SK-N-MC (cell line): Measurements from ENCODE around the gene BPI.

ENCODE experiments used
- EZH2 ChIP-seq: fragments of 200-600 bp; sonication (generic); IDR thresholded peaks from one replicate; pipeline ENCODE4 v1.6.1; 2017; ENCODE audit warnings: antibody characterized with exemption
- FOXP2 ChIP-seq: optimal IDR thresholded peaks from 2 replicates; pipeline ENCODE3; 2011; ENCODE audit warnings: mild to moderate bottlenecking, moderate library complexity; ENCODE audit not compliant: insufficient read depth; ENCODE audit errors: extremely low read length, control extremely low read depth
- POLR2AphosphoS5 ChIP-seq: IDR thresholded peaks from 2 replicates; pipeline ENCODE4 v1.6.1; 2012; ENCODE audit warnings: mild to moderate bottlenecking, low read depth, low read length, borderline replicate concordance

DNA sequence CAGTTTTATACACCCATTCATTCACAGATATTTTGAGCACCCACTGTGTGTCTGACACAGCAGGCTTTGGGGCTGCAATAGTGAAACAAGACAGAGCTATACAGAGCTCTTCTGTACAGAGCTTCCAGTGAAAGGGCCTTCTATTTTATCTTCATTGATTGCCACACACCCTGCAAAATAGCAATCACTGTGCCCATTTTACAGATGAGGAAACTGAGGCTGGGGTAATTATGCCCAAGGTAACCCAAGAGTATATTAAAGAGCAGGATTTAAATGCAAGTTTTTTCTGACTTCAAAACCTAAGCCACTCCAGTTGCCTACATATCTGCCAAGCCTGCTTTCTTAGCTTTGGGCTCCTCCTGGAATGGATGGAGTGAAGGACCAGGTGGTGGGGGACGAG, 4.5 kb downstream of the BPI start:
- no peak for TF ChIP-seq POLR2AphosphoS5
- TF ChIP-seq FOXP2: no peak
- TF ChIP-seq EZH2: no peak
